Osteocyte (in vitro differentiated cells): ENCODE measurements around the gene SLC30A5. TPM values are rescaled to one million over a fixed set of nuclear protein-coding genes. Genes with fewer than 3 reads are reported as not detected.
"Not testable (repeated sequence)": the region's sequence is repeated elsewhere in the genome, so short reads cannot be mapped to it uniquely, and the experiment has no call there.

Source experiments
- DNase-seq: peaks from one replicate; pipeline ENCODE4 v3.0.0; 2021; ENCODE audit warnings: mixed read lengths; ENCODE audit not compliant: unreplicated experiment; ENCODE audit errors: extremely low spot score
- H3K27ac Mint-ChIP-seq: one replicate; pipeline ENCODE4 v1.8.0; 2021; ENCODE audit warnings: mild to moderate bottlenecking, mixed read lengths; ENCODE audit not compliant: unreplicated experiment
- H3K27me3 Mint-ChIP-seq: one replicate; pipeline ENCODE4 v1.8.0; 2021; ENCODE audit warnings: mixed read lengths; ENCODE audit not compliant: unreplicated experiment
- H3K36me3 Mint-ChIP-seq: one replicate; pipeline ENCODE4 v1.8.0; 2021; ENCODE audit warnings: mixed read lengths; ENCODE audit not compliant: unreplicated experiment
- H3K4me1 Mint-ChIP-seq: one replicate; pipeline ENCODE4 v1.8.0; 2021; ENCODE audit warnings: mixed read lengths; ENCODE audit not compliant: unreplicated experiment
- H3K4me3 Mint-ChIP-seq: one replicate; pipeline ENCODE4 v1.8.0; 2021; ENCODE audit warnings: mild to moderate bottlenecking, moderate library complexity, mixed read lengths; ENCODE audit not compliant: unreplicated experiment
- H3K9me3 Mint-ChIP-seq: one replicate; pipeline ENCODE4 v1.8.0; 2021; ENCODE audit warnings: mixed read lengths; ENCODE audit not compliant: unreplicated experiment
- total RNA-seq: library from RNA; stranded (reverse); gene quantifications from 2 replicates; pipeline ENCODE4 v1.2.1, GENCODE V29; 2021
- TF ChIP-seq, protein P1 (sequence below): fragments of 200-600 bp; sonication (generic); IDR thresholded peaks from 2 replicates; pipeline ENCODE4 v1.5.0; 2021; ENCODE audit warnings: antibody characterized with exemption, mild to moderate bottlenecking, moderate library complexity

Gene SLC30A5
- total RNA-seq, 1 donor from 2014 or later: 57.6 TPM

GRCh38 chr5:69103521-69103920, 9.7 kb downstream of the SLC30A5 start:
- no peak for DNase-seq
- H3K4me1 Mint-ChIP-seq: peaks cover 9% of the 10 kb centered on the region
- no peaks in the 10 kb centered on the region for H3K9me3 Mint-ChIP-seq
- no peak overlapping the region for H3K27ac Mint-ChIP-seq
- no peak overlapping the region for H3K4me3 Mint-ChIP-seq
- no peaks in the 10 kb centered on the region for H3K27me3 Mint-ChIP-seq
- TF ChIP-seq, protein P1, sequence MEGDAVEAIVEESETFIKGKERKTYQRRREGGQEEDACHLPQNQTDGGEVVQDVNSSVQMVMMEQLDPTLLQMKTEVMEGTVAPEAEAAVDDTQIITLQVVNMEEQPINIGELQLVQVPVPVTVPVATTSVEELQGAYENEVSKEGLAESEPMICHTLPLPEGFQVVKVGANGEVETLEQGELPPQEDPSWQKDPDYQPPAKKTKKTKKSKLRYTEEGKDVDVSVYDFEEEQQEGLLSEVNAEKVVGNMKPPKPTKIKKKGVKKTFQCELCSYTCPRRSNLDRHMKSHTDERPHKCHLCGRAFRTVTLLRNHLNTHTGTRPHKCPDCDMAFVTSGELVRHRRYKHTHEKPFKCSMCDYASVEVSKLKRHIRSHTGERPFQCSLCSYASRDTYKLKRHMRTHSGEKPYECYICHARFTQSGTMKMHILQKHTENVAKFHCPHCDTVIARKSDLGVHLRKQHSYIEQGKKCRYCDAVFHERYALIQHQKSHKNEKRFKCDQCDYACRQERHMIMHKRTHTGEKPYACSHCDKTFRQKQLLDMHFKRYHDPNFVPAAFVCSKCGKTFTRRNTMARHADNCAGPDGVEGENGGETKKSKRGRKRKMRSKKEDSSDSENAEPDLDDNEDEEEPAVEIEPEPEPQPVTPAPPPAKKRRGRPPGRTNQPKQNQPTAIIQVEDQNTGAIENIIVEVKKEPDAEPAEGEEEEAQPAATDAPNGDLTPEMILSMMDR: no peak
- peaks cover 38% of the 10 kb centered on the region for H3K36me3 Mint-ChIP-seq

DNA sequence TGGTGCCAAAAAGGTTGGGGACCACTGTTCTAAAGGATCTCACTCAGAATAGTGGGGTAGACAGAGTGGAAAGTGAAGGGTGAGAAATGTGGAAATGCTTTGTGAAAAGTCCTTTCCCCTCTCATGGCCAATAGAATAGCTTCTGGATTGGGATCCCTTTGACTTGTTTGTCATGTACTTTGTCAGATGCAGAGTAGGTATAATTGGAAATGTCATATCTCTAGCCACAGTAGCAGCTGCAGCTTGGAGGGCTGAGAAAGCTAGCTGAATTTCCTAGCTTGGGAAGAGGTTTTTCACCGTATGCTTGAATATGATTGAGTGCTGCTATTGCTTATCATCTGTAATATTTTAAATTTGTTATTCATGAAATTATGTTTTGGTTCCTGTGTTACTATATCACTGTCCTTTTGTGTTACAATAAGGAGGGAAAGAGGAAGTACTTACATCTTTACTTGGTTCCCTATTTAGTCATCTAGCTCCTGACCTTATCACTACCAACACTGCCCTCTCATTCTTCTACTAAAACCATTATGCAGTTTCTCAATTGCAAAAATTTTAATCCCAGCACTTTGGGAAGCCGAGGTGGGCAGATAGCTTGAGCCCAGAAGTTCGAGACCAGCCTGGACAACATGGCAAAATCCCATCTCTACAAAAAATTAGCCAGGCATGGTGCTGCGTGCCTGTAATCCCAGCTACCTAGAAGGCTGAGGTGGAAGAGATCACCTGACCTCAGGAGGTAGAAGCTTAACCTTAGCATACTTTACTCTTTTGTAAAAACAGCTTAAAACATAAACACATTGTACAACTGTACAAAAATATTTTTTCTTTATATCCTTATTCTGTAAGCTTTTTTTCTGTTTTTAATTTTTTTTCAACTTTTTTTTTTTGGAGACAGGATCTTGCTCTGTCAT, 12.4 kb downstream of the SLC30A5 start:
- Mint-ChIP-seq H3K36me3 (peaks cover 45% of the 10 kb centered on the region), H3K27me3 (no peaks in the 10 kb centered on the region), H3K4me3 (no peak overlapping the region), H3K27ac (no peak overlapping the region), H3K4me1 (no peaks in the 10 kb centered on the region), H3K9me3 (no peaks in the 10 kb centered on the region)
- TF ChIP-seq, protein P1: no peak
- no peak for DNase-seq

DNA sequence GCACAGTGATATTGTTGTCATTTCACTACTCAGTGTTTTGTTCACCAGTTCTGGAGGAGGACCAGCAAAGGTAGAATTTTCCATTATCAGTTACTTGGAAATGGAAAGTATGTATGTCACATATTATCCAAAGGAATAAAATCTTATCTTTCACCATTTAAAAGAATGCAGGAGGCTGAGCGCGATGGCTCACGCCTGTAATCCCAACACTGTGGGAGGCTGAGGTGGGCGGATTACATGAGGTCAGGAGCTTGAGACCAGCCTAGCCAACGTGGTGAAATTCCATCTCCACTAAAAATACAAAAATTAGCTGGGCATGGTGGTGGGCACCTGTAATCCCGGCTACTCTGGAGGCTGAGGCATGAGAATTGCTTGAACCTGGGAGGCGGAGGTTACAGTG, 14.6 kb downstream of the SLC30A5 start:
- peaks cover 41% of the 10 kb centered on the region for H3K36me3 Mint-ChIP-seq
- not testable (repeated sequence) for H3K4me1 Mint-ChIP-seq, H3K9me3 Mint-ChIP-seq, H3K4me3 Mint-ChIP-seq, H3K27ac Mint-ChIP-seq, DNase-seq, H3K27me3 Mint-ChIP-seq

DNA sequence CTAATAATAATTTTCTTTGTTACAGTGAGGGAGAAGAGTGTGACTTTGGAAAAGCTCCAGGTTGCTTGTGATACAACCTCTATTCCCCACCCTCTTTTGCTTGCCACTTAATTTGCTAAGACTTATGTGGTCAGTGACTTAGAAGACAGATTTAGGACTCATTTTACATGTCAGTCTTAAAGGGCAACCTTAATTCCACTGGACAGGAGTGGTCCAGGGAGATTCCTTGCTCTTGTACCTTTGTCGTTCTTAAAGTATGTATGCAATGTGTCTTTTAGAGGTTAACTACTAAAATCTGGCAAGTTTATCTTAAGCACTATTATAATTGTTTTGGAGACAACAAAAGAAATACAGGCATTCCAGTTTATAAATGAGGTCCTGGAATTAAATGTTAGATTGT, 20.0 kb downstream of the SLC30A5 start:
- Mint-ChIP-seq H3K27me3 (no peaks in the 10 kb centered on the region), H3K36me3 (peaks cover 35% of the 10 kb centered on the region), H3K9me3 (no peaks in the 10 kb centered on the region), H3K4me3 (no peak overlapping the region), H3K4me1 (no peaks in the 10 kb centered on the region), H3K27ac (no peak overlapping the region)
- TF ChIP-seq, protein P1: no peak
- DNase-seq: no peak

DNA sequence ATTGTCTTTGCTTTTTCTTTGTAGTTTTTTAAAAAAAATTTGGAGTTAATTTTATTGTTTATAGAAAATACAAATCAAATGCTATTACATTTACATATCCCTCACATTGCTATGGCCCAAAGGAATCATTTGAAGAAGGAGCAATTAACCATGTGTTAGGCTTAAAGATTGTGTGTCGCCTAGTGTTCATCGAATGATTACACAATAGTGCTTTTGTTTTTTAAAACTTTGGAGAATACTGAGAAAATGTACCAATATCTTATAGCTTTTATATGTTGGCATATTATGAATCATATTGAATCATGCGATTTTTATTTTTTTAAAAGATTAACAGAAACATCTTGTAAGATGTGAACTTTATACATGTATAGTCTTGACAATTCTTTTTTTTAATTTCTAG, 21.7 kb downstream of the SLC30A5 start:
- Mint-ChIP-seq H3K4me3 (no peak overlapping the region), H3K4me1 (no peaks in the 10 kb centered on the region), H3K9me3 (no peaks in the 10 kb centered on the region), H3K27ac (no peak overlapping the region), H3K27me3 (no peaks in the 10 kb centered on the region), H3K36me3 (peaks cover 33% of the 10 kb centered on the region)
- TF ChIP-seq, protein P1: no peak
- DNase-seq: no peak
